Activated naive CD4-positive, alpha-beta T cell treated with anti-CD3 and anti-CD28 coated beads for 36 hours (primary cell): ENCODE data around the gene MARCHF11. TPM values are rescaled to one million over a fixed set of nuclear protein-coding genes. Genes with fewer than 3 reads are reported as not detected.

ENCODE experiments used
- CTCF ChIA-PET: fragments of 350-600 bp; sonication (Branson Sonifier 250); formaldehyde crosslinking; loops from one replicate; lab custom pipeline; 2021; ENCODE audit warnings: antibody characterized with exemption; lab: Charles Lee
- DNase-seq: peaks from one replicate; pipeline ENCODE4 v3.0.0-alpha.2; 2020
- H3K27ac Mint-ChIP-seq: one replicate; pipeline ENCODE4 v1.8.0; 2021; ENCODE audit warnings: mild to moderate bottlenecking, mixed read lengths
- H3K27me3 Mint-ChIP-seq: one replicate; pipeline ENCODE4 v1.8.0; 2021; ENCODE audit warnings: low read depth, mixed read lengths
- H3K36me3 Mint-ChIP-seq: one replicate; pipeline ENCODE4 v1.8.0; 2021; ENCODE audit warnings: low read depth, mixed read lengths
- H3K4me1 Mint-ChIP-seq: one replicate; pipeline ENCODE4 v1.8.0; 2021; ENCODE audit warnings: low read depth, mixed read lengths
- H3K4me3 Mint-ChIP-seq: one replicate; pipeline ENCODE4 v1.8.0; 2021; ENCODE audit warnings: mild to moderate bottlenecking, moderate library complexity, mixed read lengths
- H3K9me3 Mint-ChIP-seq: one replicate; pipeline ENCODE4 v1.8.0; 2021; ENCODE audit warnings: mixed read lengths
- intact Hi-C: fragments of 100-400 bp; cut with micrococcal nuclease; formaldehyde crosslinking; loops from one replicate; pipeline ENCODE4 v1.15.1; 2023
- total RNA-seq, 2 experiments: library from RNA; stranded (reverse); gene quantifications; one replicate each; pipeline ENCODE4 v1.2.3, GENCODE V29; 2021

Gene MARCHF11
- total RNA-seq, 2 experiments from 2014 or later, result not detected

GRCh38 chr5:16120579-16120978 lies 59.0 kb downstream of the MARCHF11 start:
- H3K4me3 Mint-ChIP-seq, result no peak overlapping the region
- peaks cover 3% of the 10 kb centered on the region for H3K9me3 Mint-ChIP-seq
- intact Hi-C loops, result no loop called here
- H3K4me1 Mint-ChIP-seq, result no peaks in the 10 kb centered on the region
- no peaks in the 10 kb centered on the region for H3K27me3 Mint-ChIP-seq
- DNase-seq, result no peak
- no peaks in the 10 kb centered on the region for H3K36me3 Mint-ChIP-seq
- CTCF ChIA-PET, result no interaction called here
- H3K27ac Mint-ChIP-seq, result no peak overlapping the region

- Mint-ChIP-seq H3K9me3 (peaks cover 3% of the 10 kb centered on the region), H3K4me3 (no peak overlapping the region), H3K36me3 (no peaks in the 10 kb centered on the region), H3K27ac (no peak overlapping the region), H3K4me1 (no peaks in the 10 kb centered on the region), H3K27me3 (no peaks in the 10 kb centered on the region)
- CTCF ChIA-PET, result interaction anchor here (0.5 kb wide), 1 partner anchor 68 kb away, joined by 3 read pairs; no protein-coding TSS in a partner anchor
- DNase-seq, result no peak
- intact Hi-C loops, result no loop called here
These were observed 59.8 kb downstream of the MARCHF11 start for GRCh38 chr5:16119790-16120189.

- intact Hi-C loops, result no loop called here
- Mint-ChIP-seq H3K27me3 (no peaks in the 10 kb centered on the region), H3K36me3 (no peaks in the 10 kb centered on the region), H3K4me3 (no peak overlapping the region), H3K9me3 (peaks cover 11% of the 10 kb centered on the region), H3K27ac (no peak overlapping the region), H3K4me1 (no peaks in the 10 kb centered on the region)
- no peak for DNase-seq
- CTCF ChIA-PET, result no interaction called here
These were observed 64.5 kb downstream of the MARCHF11 start for GRCh38 chr5:16115140-16115539.

GRCh38 chr5:16108418-16108817 lies 71.2 kb downstream of the MARCHF11 start:
- CTCF ChIA-PET, result no interaction called here
- H3K9me3 Mint-ChIP-seq, result peaks cover 17% of the 10 kb centered on the region
- H3K27ac Mint-ChIP-seq, result no peak overlapping the region
- H3K36me3 Mint-ChIP-seq, result no peaks in the 10 kb centered on the region
- no peak overlapping the region for H3K4me3 Mint-ChIP-seq
- H3K4me1 Mint-ChIP-seq, result no peaks in the 10 kb centered on the region
- intact Hi-C loops, result no loop called here
- H3K27me3 Mint-ChIP-seq, result no peaks in the 10 kb centered on the region
- DNase-seq, result no peak

GRCh38 chr5:16104961-16105360 lies 74.6 kb downstream of the MARCHF11 start:
- Mint-ChIP-seq H3K4me3 (no peak overlapping the region), H3K9me3 (peaks cover 9% of the 10 kb centered on the region), H3K4me1 (no peaks in the 10 kb centered on the region), H3K36me3 (no peaks in the 10 kb centered on the region), H3K27me3 (no peaks in the 10 kb centered on the region), H3K27ac (no peak overlapping the region)
- CTCF ChIA-PET, result no interaction called here
- no peak for DNase-seq
- intact Hi-C loops, result no loop called here

GRCh38 chr5:16095612-16096011 lies 84.0 kb downstream of the MARCHF11 start:
- H3K4me1 Mint-ChIP-seq, result no peaks in the 10 kb centered on the region
- no peaks in the 10 kb centered on the region for H3K36me3 Mint-ChIP-seq
- H3K27ac Mint-ChIP-seq, result no peak overlapping the region
- DNase-seq, result no peak
- H3K27me3 Mint-ChIP-seq, result no peaks in the 10 kb centered on the region
- CTCF ChIA-PET, result no interaction called here
- intact Hi-C loops, result no loop called here
- no peak overlapping the region for H3K4me3 Mint-ChIP-seq
- no peaks in the 10 kb centered on the region for H3K9me3 Mint-ChIP-seq

- H3K27me3 Mint-ChIP-seq, result no peaks in the 10 kb centered on the region
These were observed 89.3 kb downstream of the MARCHF11 start for GRCh38 chr5:16090270-16090669.

GRCh38 chr5:16082982-16083381 lies 96.6 kb downstream of the MARCHF11 start:
- Mint-ChIP-seq H3K27me3 (no peaks in the 10 kb centered on the region), H3K9me3 (no peaks in the 10 kb centered on the region), H3K27ac (no peak overlapping the region), H3K4me1 (no peaks in the 10 kb centered on the region), H3K36me3 (no peaks in the 10 kb centered on the region), H3K4me3 (no peak overlapping the region)
- no peak for DNase-seq
- CTCF ChIA-PET, result no interaction called here
- intact Hi-C loops, result no loop called here

More at GRCh38 chr5:16090270-16090669, 89.3 kb downstream of the MARCHF11 start:
- no peak for DNase-seq
- no peaks in the 10 kb centered on the region for H3K4me1 Mint-ChIP-seq
- H3K36me3 Mint-ChIP-seq, result no peaks in the 10 kb centered on the region
- no peak overlapping the region for H3K27ac Mint-ChIP-seq
- H3K9me3 Mint-ChIP-seq, result no peaks in the 10 kb centered on the region
- CTCF ChIA-PET, result no interaction called here
- H3K4me3 Mint-ChIP-seq, result no peak overlapping the region
- intact Hi-C loops, result no loop called here

GRCh38 chr5:16082053-16082452 lies 97.5 kb downstream of the MARCHF11 start:
- CTCF ChIA-PET, result no interaction called here
- Mint-ChIP-seq H3K9me3 (no peaks in the 10 kb centered on the region), H3K27me3 (no peaks in the 10 kb centered on the region), H3K4me3 (no peak overlapping the region), H3K36me3 (no peaks in the 10 kb centered on the region), H3K27ac (no peak overlapping the region), H3K4me1 (no peaks in the 10 kb centered on the region)
- intact Hi-C loops, result no loop called here
- no peak for DNase-seq

- Mint-ChIP-seq H3K27me3 (no peaks in the 10 kb centered on the region), H3K4me1 (no peaks in the 10 kb centered on the region), H3K9me3 (no peaks in the 10 kb centered on the region), H3K27ac (no peak overlapping the region), H3K36me3 (no peaks in the 10 kb centered on the region), H3K4me3 (no peak overlapping the region)
- intact Hi-C loops, result no loop called here
- CTCF ChIA-PET, result no interaction called here
- DNase-seq, result no peak
These were observed 98.1 kb downstream of the MARCHF11 start for GRCh38 chr5:16081376-16081955.

- no peaks in the 10 kb centered on the region for H3K36me3 Mint-ChIP-seq
- no peaks in the 10 kb centered on the region for H3K4me1 Mint-ChIP-seq
- no peak overlapping the region for H3K4me3 Mint-ChIP-seq
- DNase-seq, result no peak
- no peaks in the 10 kb centered on the region for H3K9me3 Mint-ChIP-seq
- no peaks in the 10 kb centered on the region for H3K27me3 Mint-ChIP-seq
- CTCF ChIA-PET, result no interaction called here
- H3K27ac Mint-ChIP-seq, result no peak overlapping the region
- intact Hi-C loops, result no loop called here
These were observed 102.9 kb downstream of the MARCHF11 start for GRCh38 chr5:16076657-16077056.

- DNase-seq, result no peak
- Mint-ChIP-seq H3K27me3 (no peaks in the 10 kb centered on the region), H3K36me3 (no peaks in the 10 kb centered on the region), H3K4me3 (no peak overlapping the region), H3K4me1 (no peaks in the 10 kb centered on the region), H3K27ac (no peak overlapping the region), H3K9me3 (no peaks in the 10 kb centered on the region)
- intact Hi-C loops, result no loop called here
- CTCF ChIA-PET, result no interaction called here
These were observed 105.2 kb downstream of the MARCHF11 start for GRCh38 chr5:16074358-16074757.

GRCh38 chr5:16072616-16073015 lies 107.0 kb downstream of the MARCHF11 start:
- no peaks in the 10 kb centered on the region for H3K36me3 Mint-ChIP-seq

More at GRCh38 chr5:16072616-16073015, 107.0 kb downstream of the MARCHF11 start:
- H3K27me3 Mint-ChIP-seq, result no peaks in the 10 kb centered on the region
- no peak for DNase-seq
- no peak overlapping the region for H3K27ac Mint-ChIP-seq
- intact Hi-C loops, result no loop called here
- CTCF ChIA-PET, result no interaction called here
- no peaks in the 10 kb centered on the region for H3K4me1 Mint-ChIP-seq
- H3K9me3 Mint-ChIP-seq, result no peaks in the 10 kb centered on the region
- no peak overlapping the region for H3K4me3 Mint-ChIP-seq
